GM23338 (cell line): Measurements from ENCODE around the gene SPACA1. TPM values are rescaled to one million over a fixed set of nuclear protein-coding genes. Genes with fewer than 3 reads are reported as not detected.

Source experiments
- ATAC-seq: fragments of 200-7000 bp; cut with Tn5 transposase; 3 replicates; pipeline ENCODE4 v1.9.1; 2020
- DNase-seq: peaks from one replicate; pipeline ENCODE4 v3.0.0-alpha.2; 2015; ENCODE audit warnings: low spot score
- H2AFZ ChIP-seq: fragments of 200-600 bp; sonication (generic); 2 replicates; pipeline ENCODE4 v1.8.0; 2016; ENCODE audit warnings: antibody characterized with exemption, mild to moderate bottlenecking, moderate library complexity
- H3F3A ChIP-seq: fragments of 200-600 bp; sonication (generic); replicated peaks from 2 replicates; pipeline ENCODE4 v1.8.0; 2017; ENCODE audit warnings: antibody characterized with exemption, mixed run types, low read depth
- H3K27ac ChIP-seq: fragments of 200-600 bp; sonication (generic); 2 replicates; pipeline ENCODE4 v1.6.1; 2016; ENCODE audit warnings: low read depth
- H3K27me3 ChIP-seq: fragments of 200-600 bp; sonication (generic); 2 replicates; pipeline ENCODE4 v1.8.0; 2016; ENCODE audit warnings: mild to moderate bottlenecking, mixed run types, moderate library complexity; ENCODE audit not compliant: insufficient read depth
- H3K36me3 ChIP-seq: fragments of 200-600 bp; sonication (generic); 2 replicates; pipeline ENCODE4 v1.8.0; 2016; ENCODE audit warnings: mild to moderate bottlenecking; ENCODE audit not compliant: insufficient read depth
- H3K4me1 ChIP-seq: fragments of 200-600 bp; sonication (generic); 2 replicates; pipeline ENCODE4 v1.8.0; 2016; ENCODE audit warnings: mild to moderate bottlenecking, moderate library complexity; ENCODE audit not compliant: insufficient read depth
- H3K4me2 ChIP-seq: fragments of 200-600 bp; sonication (generic); 2 replicates; pipeline ENCODE4 v1.7.1; 2017; ENCODE audit warnings: mixed run types
- H3K4me3 ChIP-seq: fragments of 200-600 bp; sonication (generic); 2 replicates; pipeline ENCODE4 v1.6.1; 2016; ENCODE audit warnings: mixed run types
- H3K79me2 ChIP-seq: fragments of 200-600 bp; sonication (generic); replicated peaks from 2 replicates; pipeline ENCODE4 v1.8.0; 2017; ENCODE audit warnings: mild to moderate bottlenecking; ENCODE audit not compliant: insufficient read depth
- H3K9me2 ChIP-seq: fragments of 200-600 bp; sonication (generic); 2 replicates; pipeline ENCODE4 v1.8.0; 2017; ENCODE audit not compliant: insufficient read depth
- H4K20me1 ChIP-seq: fragments of 200-600 bp; sonication (generic); replicated peaks from 2 replicates; pipeline ENCODE4 v1.8.0; 2017; ENCODE audit warnings: mild to moderate bottlenecking; ENCODE audit not compliant: insufficient read depth
- H3K27ac Mint-ChIP-seq: 2 replicates; pipeline ENCODE4 v1.8.0; 2020; ENCODE audit warnings: inconsistent platforms, mild to moderate bottlenecking, moderate library complexity, mixed read lengths
- H3K27me3 Mint-ChIP-seq: 3 replicates; pipeline ENCODE4 v1.8.0; 2022; ENCODE audit warnings: low read depth, mild to moderate bottlenecking, moderate library complexity, mixed read lengths, inconsistent platforms; ENCODE audit not compliant: insufficient read depth, poor library complexity
- H3K36me3 Mint-ChIP-seq: 3 replicates; pipeline ENCODE4 v1.8.0; 2021; ENCODE audit warnings: low read depth, mild to moderate bottlenecking, inconsistent platforms, moderate library complexity, mixed read lengths
- H3K4me1 Mint-ChIP-seq: 3 replicates; pipeline ENCODE4 v1.8.0; 2020; ENCODE audit warnings: mild to moderate bottlenecking, inconsistent platforms, mixed read lengths
- H3K4me3 Mint-ChIP-seq: 3 replicates; pipeline ENCODE4 v1.8.0; 2021; ENCODE audit warnings: moderate library complexity, mild to moderate bottlenecking, inconsistent platforms, mixed read lengths
- H3K9me3 Mint-ChIP-seq: 3 replicates; pipeline ENCODE4 v1.8.0; 2020; ENCODE audit warnings: moderate library complexity, mild to moderate bottlenecking, inconsistent platforms, mixed read lengths
- CREB1 ChIP-seq: fragments of 250-450 bp; sonication (Bioruptor Pico); IDR thresholded peaks from 2 replicates; pipeline ENCODE4 v1.5.0; 2020; ENCODE audit warnings: low read depth, mild to moderate bottlenecking, moderate library complexity
- ETS1 ChIP-seq: IDR thresholded peaks from 2 replicates; pipeline ENCODE4 v1.6.1; 2016; ENCODE audit warnings: antibody characterized with exemption
- EZH2 ChIP-seq: fragments of 200-600 bp; sonication (generic); IDR thresholded peaks from one replicate; pipeline ENCODE4 v1.8.0; 2017; ENCODE audit warnings: antibody characterized with exemption, mild to moderate bottlenecking, low read depth; ENCODE audit not compliant: unreplicated experiment
- EZH2phosphoT487 ChIP-seq: fragments of 200-600 bp; sonication (generic); IDR thresholded peaks from one replicate; pipeline ENCODE4 v1.8.1; 2018; ENCODE audit warnings: antibody characterized with exemption; ENCODE audit not compliant: unreplicated experiment
- JUNB ChIP-seq: IDR thresholded peaks from one replicate; pipeline ENCODE4 v1.6.1; 2016; ENCODE audit warnings: antibody characterized with exemption; ENCODE audit not compliant: unreplicated experiment
- NANOG ChIP-seq: IDR thresholded peaks from 2 replicates; pipeline ENCODE4 v1.6.1; 2016; ENCODE audit warnings: antibody characterized with exemption, borderline replicate concordance
- POLR2AphosphoS5 ChIP-seq: IDR thresholded peaks from 2 replicates; pipeline ENCODE4 v1.6.1; 2016; ENCODE audit warnings: antibody characterized with exemption, low read depth
- STAT1 ChIP-seq: IDR thresholded peaks from one replicate; pipeline ENCODE4 v1.6.1; 2016; ENCODE audit warnings: antibody characterized with exemption; ENCODE audit not compliant: unreplicated experiment
- ZNF114 ChIP-seq: fragments of 250-450 bp; sonication (Bioruptor Pico); IDR thresholded peaks from 2 replicates; pipeline ENCODE4 v1.5.0; 2020; ENCODE audit warnings: mild to moderate bottlenecking, moderate library complexity
- polyA plus RNA-seq: library from polyadenylated mRNA; unstranded; fragments of >200 nt; fragmentation: Nextera tagmentation; extraction: Ambion mirVana; gene quantifications from 2 replicates; pipeline ENCODE4 v1.2.1, GENCODE V29; 2016
- total RNA-seq: library from RNA; depleted of rRNA; stranded (reverse); fragments of >200 nt; shearing (Covaris generic); gene quantifications from 2 replicates; pipeline ENCODE4 v1.2.3, GENCODE V29; 2014
- TF ChIP-seq, protein P1 (sequence below): fragments of 250-450 bp; sonication (Bioruptor Pico); IDR thresholded peaks from 2 replicates; pipeline ENCODE4 v1.5.0; 2020; ENCODE audit warnings: mild to moderate bottlenecking, moderate library complexity
- TF ChIP-seq, protein P2 (sequence below), 2 experiments: fragments of 200-600 bp in 1 of 2; sonication (generic) in 1 of 2; conservative IDR thresholded peaks; 2 replicates each; pipeline versions ENCODE4 v1.5.1 to v1.6.1; 2016 to 2017; ENCODE audit warnings: antibody characterized with exemption in 2 of 2, low read depth in 2 of 2, mild to moderate bottlenecking in 2 of 2, moderate library complexity in 1 of 2

Gene SPACA1
- total and polyA plus RNA-seq, 2 experiments from 2014 or later = not detected

GRCh38 chr6:88048578-88048977, 937 bp downstream of the SPACA1 start (continued):
- TF ChIP-seq, protein P1, sequence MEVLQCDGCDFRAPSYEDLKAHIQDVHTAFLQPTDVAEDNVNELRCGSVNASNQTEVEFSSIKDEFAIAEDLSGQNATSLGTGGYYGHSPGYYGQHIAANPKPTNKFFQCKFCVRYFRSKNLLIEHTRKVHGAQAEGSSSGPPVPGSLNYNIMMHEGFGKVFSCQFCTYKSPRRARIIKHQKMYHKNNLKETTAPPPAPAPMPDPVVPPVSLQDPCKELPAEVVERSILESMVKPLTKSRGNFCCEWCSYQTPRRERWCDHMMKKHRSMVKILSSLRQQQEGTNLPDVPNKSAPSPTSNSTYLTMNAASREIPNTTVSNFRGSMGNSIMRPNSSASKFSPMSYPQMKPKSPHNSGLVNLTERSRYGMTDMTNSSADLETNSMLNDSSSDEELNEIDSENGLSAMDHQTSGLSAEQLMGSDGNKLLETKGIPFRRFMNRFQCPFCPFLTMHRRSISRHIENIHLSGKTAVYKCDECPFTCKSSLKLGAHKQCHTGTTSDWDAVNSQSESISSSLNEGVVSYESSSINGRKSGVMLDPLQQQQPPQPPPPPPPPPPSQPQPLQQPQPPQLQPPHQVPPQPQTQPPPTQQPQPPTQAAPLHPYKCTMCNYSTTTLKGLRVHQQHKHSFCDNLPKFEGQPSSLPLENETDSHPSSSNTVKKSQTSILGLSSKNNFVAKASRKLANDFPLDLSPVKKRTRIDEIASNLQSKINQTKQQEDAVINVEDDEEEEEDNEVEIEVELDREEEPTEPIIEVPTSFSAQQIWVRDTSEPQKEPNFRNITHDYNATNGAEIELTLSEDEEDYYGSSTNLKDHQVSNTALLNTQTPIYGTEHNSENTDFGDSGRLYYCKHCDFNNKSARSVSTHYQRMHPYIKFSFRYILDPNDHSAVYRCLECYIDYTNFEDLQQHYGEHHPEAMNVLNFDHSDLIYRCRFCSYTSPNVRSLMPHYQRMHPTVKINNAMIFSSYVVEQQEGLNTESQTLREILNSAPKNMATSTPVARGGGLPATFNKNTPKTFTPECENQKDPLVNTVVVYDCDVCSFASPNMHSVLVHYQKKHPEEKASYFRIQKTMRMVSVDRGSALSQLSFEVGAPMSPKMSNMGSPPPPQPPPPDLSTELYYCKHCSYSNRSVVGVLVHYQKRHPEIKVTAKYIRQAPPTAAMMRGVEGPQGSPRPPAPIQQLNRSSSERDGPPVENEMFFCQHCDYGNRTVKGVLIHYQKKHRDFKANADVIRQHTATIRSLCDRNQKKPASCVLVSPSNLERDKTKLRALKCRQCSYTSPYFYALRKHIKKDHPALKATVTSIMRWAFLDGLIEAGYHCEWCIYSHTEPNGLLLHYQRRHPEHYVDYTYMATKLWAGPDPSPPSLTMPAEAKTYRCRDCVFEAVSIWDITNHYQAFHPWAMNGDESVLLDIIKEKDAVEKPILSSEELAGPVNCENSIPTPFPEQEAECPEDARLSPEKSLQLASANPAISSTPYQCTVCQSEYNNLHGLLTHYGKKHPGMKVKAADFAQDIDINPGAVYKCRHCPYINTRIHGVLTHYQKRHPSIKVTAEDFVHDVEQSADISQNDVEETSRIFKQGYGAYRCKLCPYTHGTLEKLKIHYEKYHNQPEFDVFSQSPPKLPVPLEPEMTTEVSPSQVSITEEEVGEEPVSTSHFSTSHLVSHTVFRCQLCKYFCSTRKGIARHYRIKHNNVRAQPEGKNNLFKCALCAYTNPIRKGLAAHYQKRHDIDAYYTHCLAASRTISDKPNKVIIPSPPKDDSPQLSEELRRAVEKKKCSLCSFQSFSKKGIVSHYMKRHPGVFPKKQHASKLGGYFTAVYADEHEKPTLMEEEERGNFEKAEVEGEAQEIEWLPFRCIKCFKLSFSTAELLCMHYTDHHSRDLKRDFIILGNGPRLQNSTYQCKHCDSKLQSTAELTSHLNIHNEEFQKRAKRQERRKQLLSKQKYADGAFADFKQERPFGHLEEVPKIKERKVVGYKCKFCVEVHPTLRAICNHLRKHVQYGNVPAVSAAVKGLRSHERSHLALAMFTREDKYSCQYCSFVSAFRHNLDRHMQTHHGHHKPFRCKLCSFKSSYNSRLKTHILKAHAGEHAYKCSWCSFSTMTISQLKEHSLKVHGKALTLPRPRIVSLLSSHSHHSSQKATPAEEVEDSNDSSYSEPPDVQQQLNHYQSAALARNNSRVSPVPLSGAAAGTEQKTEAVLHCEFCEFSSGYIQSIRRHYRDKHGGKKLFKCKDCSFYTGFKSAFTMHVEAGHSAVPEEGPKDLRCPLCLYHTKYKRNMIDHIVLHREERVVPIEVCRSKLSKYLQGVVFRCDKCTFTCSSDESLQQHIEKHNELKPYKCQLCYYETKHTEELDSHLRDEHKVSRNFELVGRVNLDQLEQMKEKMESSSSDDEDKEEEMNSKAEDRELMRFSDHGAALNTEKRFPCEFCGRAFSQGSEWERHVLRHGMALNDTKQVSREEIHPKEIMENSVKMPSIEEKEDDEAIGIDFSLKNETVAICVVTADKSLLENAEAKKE (CRISPR knock-in tag) = no peak
- TF ChIP-seq, protein P2, sequence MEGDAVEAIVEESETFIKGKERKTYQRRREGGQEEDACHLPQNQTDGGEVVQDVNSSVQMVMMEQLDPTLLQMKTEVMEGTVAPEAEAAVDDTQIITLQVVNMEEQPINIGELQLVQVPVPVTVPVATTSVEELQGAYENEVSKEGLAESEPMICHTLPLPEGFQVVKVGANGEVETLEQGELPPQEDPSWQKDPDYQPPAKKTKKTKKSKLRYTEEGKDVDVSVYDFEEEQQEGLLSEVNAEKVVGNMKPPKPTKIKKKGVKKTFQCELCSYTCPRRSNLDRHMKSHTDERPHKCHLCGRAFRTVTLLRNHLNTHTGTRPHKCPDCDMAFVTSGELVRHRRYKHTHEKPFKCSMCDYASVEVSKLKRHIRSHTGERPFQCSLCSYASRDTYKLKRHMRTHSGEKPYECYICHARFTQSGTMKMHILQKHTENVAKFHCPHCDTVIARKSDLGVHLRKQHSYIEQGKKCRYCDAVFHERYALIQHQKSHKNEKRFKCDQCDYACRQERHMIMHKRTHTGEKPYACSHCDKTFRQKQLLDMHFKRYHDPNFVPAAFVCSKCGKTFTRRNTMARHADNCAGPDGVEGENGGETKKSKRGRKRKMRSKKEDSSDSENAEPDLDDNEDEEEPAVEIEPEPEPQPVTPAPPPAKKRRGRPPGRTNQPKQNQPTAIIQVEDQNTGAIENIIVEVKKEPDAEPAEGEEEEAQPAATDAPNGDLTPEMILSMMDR (conservative IDR thresholded peaks at IDR 0.05; ENCODE audit: low read depth in 2 of 2) = no peak

DNA sequence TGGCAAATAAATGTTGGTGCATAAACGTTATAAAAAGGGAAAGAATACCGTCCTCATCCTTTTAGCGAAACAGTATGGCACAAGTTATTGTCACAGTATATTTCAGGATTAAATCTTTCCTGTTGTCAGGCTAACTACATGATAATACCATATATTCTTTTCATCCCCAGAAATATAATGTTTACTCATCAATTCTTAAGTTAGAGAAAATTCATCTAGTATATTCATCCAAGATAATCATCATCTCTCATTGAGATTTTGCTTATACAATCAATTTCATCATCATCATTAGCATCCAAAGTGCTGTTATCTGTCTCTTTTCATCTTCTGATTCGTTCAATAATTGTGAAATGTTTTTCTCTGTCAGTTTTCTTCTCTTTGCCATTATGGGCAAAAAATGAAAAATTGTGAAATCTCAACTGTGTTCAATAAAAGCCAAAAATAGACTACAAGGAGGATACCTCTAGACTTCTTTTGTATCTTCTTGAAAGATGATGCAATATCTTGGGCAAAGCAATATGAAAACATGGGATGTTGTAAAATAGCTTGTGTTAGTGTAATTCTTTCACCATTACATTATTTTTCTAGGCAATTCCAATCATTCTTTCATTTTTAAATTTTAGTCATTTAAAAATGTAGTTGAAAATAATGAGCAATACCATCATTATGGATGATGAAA, 2.6 kb downstream of the SPACA1 start:
- no peaks in the 10 kb centered on the region for H4K20me1 ChIP-seq
- Mint-ChIP-seq H3K36me3 (peaks cover 2% of the 10 kb centered on the region; the same call in 1 of the 3 replicates), H3K4me1 (peaks cover 8% of the 10 kb centered on the region), H3K27me3 (peaks cover 2% of the 10 kb centered on the region), H3K27ac (no peak overlapping the region), H3K4me3 (no peak overlapping the region), H3K9me3 (no peaks in the 10 kb centered on the region)
- no peak for DNase-seq
- no peaks in the 10 kb centered on the region for H3K36me3 ChIP-seq
- H3K27me3 ChIP-seq = no peaks in the 10 kb centered on the region
- H3K27ac ChIP-seq = no peak overlapping the region
- H2AFZ ChIP-seq = no peak overlapping the region
- H3K9me2 ChIP-seq = peaks cover 5% of the 10 kb centered on the region; the same call in 1 of the 2 replicates
- no peak overlapping the region for H3K4me3 ChIP-seq
- no peak overlapping the region for H3K4me2 ChIP-seq
- peaks cover 6% of the 10 kb centered on the region for H3K4me1 ChIP-seq
- ATAC-seq = no peak
- H3F3A ChIP-seq = no peaks in the 10 kb centered on the region
- H3K79me2 ChIP-seq = no peaks in the 10 kb centered on the region
- TF ChIP-seq EZH2phosphoT487 (no peak), ZNF114 (CRISPR knock-in tag) (no peak), ETS1 (no peak), STAT1 (no peak), POLR2AphosphoS5 (no peak), EZH2 (no peak), JUNB (no peak), CREB1 (CRISPR knock-in tag) (no peak), NANOG (no peak)
